Muscle layer of duodenum (tissue), 2 donors: ENCODE data around the gene SEMA3C.

Source experiments
- H3K27ac ChIP-seq: one replicate; pipeline ENCODE4 v1.7.0; 2013; ENCODE audit warnings: mild to moderate bottlenecking, low read length
- H3K27me3 ChIP-seq: one replicate; pipeline ENCODE4 v1.7.0; 2013; ENCODE audit warnings: low read depth, mild to moderate bottlenecking, control low read depth, low read length
- H3K36me3 ChIP-seq, 2 donors: one replicate each; pipeline ENCODE4 v1.7.0; 2013; ENCODE audit warnings: low read length in 2 of 2, control low read depth in 1 of 2, mild to moderate bottlenecking in 1 of 2; ENCODE audit not compliant: insufficient read depth in 2 of 2, control insufficient read depth in 1 of 2
- H3K4me1 ChIP-seq, 2 donors: one replicate each; pipeline ENCODE4 v1.7.0; 2013; ENCODE audit warnings: low read length in 2 of 2, mild to moderate bottlenecking in 2 of 2, control low read depth in 1 of 2, moderate library complexity in 1 of 2; ENCODE audit not compliant: insufficient read depth in 2 of 2, control insufficient read depth in 1 of 2
- H3K4me3 ChIP-seq, 2 donors: one replicate each; pipeline ENCODE4 v1.7.0; 2013; ENCODE audit warnings: low read length in 2 of 2, low read depth in 1 of 2, mild to moderate bottlenecking in 1 of 2
- H3K9me3 ChIP-seq, 2 donors: one replicate each; pipeline ENCODE4 v1.7.0; 2013; ENCODE audit warnings: low read length in 2 of 2, control low read depth in 1 of 2, mild to moderate bottlenecking in 1 of 2; ENCODE audit not compliant: control insufficient read depth in 1 of 2
- donor health status: healthy.

SEMA3C gene

DNA sequence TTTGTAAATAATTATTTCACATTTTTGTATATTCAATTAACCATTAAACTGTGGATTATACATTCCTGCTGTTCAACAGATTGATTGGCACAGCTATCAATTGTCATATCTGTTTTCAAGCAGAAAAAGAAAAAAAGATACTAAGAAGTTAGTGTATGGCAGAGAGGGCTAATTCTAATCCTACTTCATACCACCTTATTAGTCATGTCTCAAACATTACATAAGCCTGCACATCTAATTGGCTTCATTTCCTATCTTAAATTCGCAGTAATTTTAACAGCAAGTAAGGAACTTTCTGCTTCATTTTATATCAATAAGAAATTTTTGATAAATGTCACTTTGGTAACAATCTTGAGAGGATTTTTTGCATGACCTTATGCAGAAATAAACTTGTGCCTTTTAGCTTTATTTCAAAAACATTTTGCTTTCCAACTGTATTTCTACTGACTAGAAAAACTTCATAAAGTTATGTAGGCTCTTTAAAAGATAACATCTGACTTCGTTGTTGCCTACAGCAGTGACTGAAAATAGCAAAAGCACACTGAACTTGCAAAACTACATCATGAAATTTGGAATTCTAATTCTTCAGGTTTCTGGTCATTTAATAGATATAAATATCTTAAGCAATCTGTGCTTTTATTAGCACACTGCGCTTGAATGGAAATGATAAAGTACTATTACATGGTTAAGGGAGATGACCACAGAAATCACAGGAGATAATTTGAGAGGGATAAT lies 111.5 kb downstream of the SEMA3C start:
- no peak overlapping the region for H3K4me3 ChIP-seq
- H3K36me3 ChIP-seq = peaks cover 0 to 9% of the 10 kb centered on the region in 2 donors
- no peaks in the 10 kb centered on the region for H3K27me3 ChIP-seq
- H3K4me1 ChIP-seq = peaks cover 6 to 8% of the 10 kb centered on the region in 2 donors
- peaks cover 0 to 3% of the 10 kb centered on the region in 2 donors for H3K9me3 ChIP-seq
- H3K27ac ChIP-seq = no peak overlapping the region

DNA sequence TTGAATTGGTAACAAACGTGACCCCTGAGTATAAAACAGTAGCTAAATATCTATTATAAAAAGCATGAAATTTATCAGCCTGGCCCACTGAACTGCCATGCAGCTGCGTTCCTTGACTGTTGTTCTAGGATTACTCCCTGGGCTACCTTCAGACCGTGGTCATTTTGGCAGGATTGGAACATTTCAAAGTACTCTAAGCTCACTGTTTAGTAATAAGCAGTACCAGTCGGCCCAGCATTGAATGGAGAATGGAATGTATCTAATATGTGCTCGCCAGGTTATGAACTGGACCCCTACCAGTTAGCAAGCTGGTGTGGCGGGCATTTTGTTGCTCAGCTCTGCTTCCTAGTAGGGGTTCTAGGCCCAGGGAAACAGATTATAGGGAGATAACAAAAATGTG lies 112.2 kb downstream of the SEMA3C start:
- Histone ChIP-seq H3K4me1 (peaks cover 6 to 8% of the 10 kb centered on the region in 2 donors), H3K27ac (no peak overlapping the region), H3K27me3 (no peaks in the 10 kb centered on the region), H3K4me3 (no peak overlapping the region), H3K36me3 (peaks cover 0 to 9% of the 10 kb centered on the region in 2 donors), H3K9me3 (peaks cover 0 to 3% of the 10 kb centered on the region in 2 donors)

DNA sequence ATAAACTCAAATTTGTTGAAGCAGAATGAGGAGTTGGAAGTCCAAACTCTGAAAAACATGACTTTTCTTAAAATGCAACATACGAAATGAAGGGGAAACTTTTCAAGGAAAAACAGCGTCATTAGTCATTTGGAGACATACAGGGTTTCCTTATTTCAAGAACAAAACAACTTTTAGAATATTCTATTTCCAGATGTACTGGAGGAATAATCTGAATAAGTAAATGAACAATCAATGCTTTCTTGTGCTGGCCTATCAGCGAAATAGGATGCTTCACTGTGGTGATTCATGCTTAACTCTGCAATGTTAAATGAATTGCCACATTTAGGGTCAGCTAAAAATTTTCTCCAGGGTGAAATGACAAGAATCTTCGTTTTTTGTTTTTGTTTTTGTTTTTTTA lies 114.3 kb downstream of the SEMA3C start:
- Histone ChIP-seq H3K4me3 (no peak overlapping the region), H3K4me1 (peaks cover 6 to 8% of the 10 kb centered on the region in 2 donors), H3K36me3 (peaks cover 0 to 5% of the 10 kb centered on the region in 2 donors), H3K27ac (no peak overlapping the region), H3K9me3 (peaks cover 0 to 2% of the 10 kb centered on the region in 2 donors), H3K27me3 (no peaks in the 10 kb centered on the region)

DNA sequence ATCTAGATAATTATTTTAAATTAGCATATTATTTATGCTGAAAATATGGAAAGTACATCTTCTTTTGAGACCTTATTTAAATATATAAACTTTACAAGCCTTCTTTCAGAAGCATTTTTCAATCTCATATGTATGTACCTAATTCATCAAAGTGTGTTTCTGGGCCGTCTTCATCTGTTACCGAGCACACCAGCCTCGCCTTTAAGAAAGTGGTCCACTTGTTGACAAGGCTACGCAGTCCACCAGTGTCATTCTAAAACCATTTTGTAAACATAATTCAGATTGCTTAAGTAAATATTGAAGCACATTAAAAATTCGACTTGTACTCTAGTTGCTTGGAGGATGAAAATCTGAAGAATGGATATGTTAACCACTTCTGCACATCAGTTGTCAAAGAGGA lies 116.3 kb downstream of the SEMA3C start:
- H3K27ac ChIP-seq = no peak overlapping the region
- no peak overlapping the region for H3K4me3 ChIP-seq
- H3K27me3 ChIP-seq = no peaks in the 10 kb centered on the region
- H3K4me1 ChIP-seq = peaks cover 6 to 8% of the 10 kb centered on the region in 2 donors
- peaks cover 0 to 5% of the 10 kb centered on the region in 2 donors for H3K36me3 ChIP-seq
- H3K9me3 ChIP-seq = no peaks in the 10 kb centered on the region

- H3K27me3 ChIP-seq = no peaks in the 10 kb centered on the region
- H3K9me3 ChIP-seq = no peaks in the 10 kb centered on the region
- no peaks in the 10 kb centered on the region for H3K36me3 ChIP-seq
- H3K4me3 ChIP-seq = no peak overlapping the region
- H3K4me1 ChIP-seq = peaks cover 0 to 16% of the 10 kb centered on the region in 2 donors
- H3K27ac ChIP-seq = no peak overlapping the region
These were observed 123.9 kb downstream of the SEMA3C start for GRCh38 chr7:80794631-80795573.

DNA sequence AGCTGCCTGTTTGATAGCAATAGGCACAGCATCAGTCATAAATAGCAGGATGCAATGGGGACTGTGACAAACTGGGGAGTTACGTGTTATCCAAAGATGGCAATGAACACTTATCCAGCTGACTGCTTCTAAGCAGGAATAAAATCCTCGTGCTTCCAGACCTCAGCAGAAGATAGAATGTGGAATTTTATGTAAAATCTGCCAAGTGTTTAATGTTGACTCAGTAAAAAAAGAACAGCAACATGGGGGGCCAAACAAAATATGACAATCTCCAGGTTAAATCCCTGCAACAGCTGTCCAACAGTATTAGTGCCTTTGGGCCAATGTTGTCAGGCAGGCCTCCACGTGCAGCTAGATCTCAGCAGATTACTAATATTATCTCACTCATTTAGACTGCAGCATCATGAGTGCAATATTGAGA lies 127.3 kb downstream of the SEMA3C start:
- Histone ChIP-seq H3K27ac (peak overlapping the region; percentile 28), H3K9me3 (no peaks in the 10 kb centered on the region), H3K27me3 (no peaks in the 10 kb centered on the region), H3K36me3 (peaks cover 0 to 6% of the 10 kb centered on the region in 2 donors), H3K4me3 (no peak overlapping the region), H3K4me1 (peaks cover 0 to 16% of the 10 kb centered on the region in 2 donors)

DNA sequence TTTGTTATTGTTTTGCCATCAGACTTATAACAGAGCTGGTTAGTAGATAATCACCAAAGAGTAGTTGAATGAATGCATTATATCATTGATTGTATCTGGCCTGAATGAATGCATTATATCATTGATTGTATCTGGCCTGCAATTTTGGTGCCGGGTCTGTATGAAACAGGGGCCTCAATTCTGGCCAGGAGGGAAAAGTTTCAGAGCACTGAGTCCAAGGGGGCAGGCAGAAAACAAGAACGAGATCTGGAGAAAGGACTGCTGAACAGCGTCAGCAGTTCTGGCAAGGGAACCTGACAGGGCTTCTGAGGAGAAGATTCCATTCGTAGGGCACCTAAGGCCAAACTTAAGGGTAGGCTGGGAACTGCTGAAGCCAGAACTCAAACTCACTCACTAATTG lies 128.0 kb downstream of the SEMA3C start:
- H3K36me3 ChIP-seq = peaks cover 0 to 6% of the 10 kb centered on the region in 2 donors
- no peak overlapping the region for H3K4me3 ChIP-seq
- H3K4me1 ChIP-seq = peaks cover 0 to 16% of the 10 kb centered on the region in 2 donors
- no peaks in the 10 kb centered on the region for H3K9me3 ChIP-seq
- peak overlapping the region; percentile 10 for H3K27ac ChIP-seq
- H3K27me3 ChIP-seq = no peaks in the 10 kb centered on the region

- peaks cover 0 to 6% of the 10 kb centered on the region in 2 donors for H3K36me3 ChIP-seq
- H3K9me3 ChIP-seq = no peaks in the 10 kb centered on the region
- H3K4me1 ChIP-seq = peaks cover 3 to 38% of the 10 kb centered on the region in 2 donors
- H3K4me3 ChIP-seq = no peak overlapping the region
- no peak overlapping the region for H3K27ac ChIP-seq
- H3K27me3 ChIP-seq = no peaks in the 10 kb centered on the region
These were observed 131.1 kb downstream of the SEMA3C start for GRCh38 chr7:80787721-80788120.

DNA sequence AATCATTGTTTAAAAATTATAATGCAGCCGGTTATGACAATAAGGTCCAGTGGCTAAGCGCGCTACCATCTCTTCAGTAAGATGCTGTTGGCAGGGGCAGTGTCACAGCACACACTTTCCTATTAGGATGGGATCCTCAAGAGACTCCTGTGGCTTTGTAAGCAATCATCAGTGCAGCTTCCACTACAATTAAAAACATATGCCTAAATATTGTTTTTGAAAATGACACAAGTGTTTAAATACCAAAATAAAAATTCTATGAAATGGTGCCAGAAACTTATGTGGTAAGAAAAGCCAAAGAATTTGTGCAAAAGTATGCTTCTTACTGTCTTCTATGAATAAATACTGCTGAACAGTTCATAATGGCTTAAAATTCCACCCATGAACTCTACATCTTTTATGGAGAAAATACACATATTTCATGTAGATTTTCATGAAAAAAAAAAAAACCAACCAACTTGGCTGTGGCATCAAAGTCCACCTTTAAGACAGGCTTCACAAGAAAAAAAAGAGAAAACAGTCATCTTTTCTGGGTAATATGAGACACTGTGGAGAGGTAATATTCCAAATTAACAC lies 132.8 kb downstream of the SEMA3C start:
- Histone ChIP-seq H3K4me1 (peaks cover 13 to 49% of the 10 kb centered on the region in 2 donors), H3K36me3 (peaks cover 0 to 6% of the 10 kb centered on the region in 2 donors), H3K4me3 (no peak overlapping the region), H3K27me3 (no peaks in the 10 kb centered on the region), H3K9me3 (no peaks in the 10 kb centered on the region), H3K27ac (no peak overlapping the region)

DNA sequence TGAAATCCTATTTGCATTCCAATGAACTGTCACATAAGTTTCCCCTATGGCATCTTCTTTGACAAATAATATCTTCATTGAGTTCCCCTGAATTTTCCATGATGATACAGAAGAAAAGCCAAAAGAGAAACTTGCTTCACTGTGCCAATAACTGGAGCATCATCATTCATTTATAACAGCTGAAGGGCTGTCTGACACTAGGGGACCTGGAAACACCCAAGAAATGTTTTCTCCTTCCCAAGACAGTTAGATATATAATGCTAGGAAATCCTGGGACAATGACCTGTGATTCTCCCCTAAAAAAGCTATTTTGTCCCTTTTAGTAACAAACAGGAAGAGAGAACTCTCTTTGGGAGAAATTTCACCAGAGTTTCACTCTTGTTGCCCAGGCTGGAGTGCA lies 133.6 kb downstream of the SEMA3C start:
- peaks cover 0 to 6% of the 10 kb centered on the region in 2 donors for H3K36me3 ChIP-seq
- no peak overlapping the region for H3K4me3 ChIP-seq
- H3K9me3 ChIP-seq = no peaks in the 10 kb centered on the region
- H3K4me1 ChIP-seq = peaks cover 16 to 49% of the 10 kb centered on the region in 2 donors
- no peaks in the 10 kb centered on the region for H3K27me3 ChIP-seq
- H3K27ac ChIP-seq = no peak overlapping the region
